Dendritic cell treated with granulocyte-macrophage colony-stimulating factor and Interleukin-4, amounts not matched to agents 40 ng/mL and 50 ng/mL, for 4 days (primary cell): ENCODE results near the gene SERTAD4.
"Not testable (repeated sequence)": the region's sequence is repeated elsewhere in the genome, so short reads cannot be mapped to it uniquely, and the experiment has no call there.

Experiments used
- H3K27ac Mint-ChIP-seq: one replicate; pipeline ENCODE4 v1.8.0; 2022; ENCODE audit warnings: mild to moderate bottlenecking, mixed read lengths
- H3K27me3 Mint-ChIP-seq: one replicate; pipeline ENCODE4 v1.8.0; 2022; ENCODE audit warnings: mild to moderate bottlenecking, mixed read lengths
- H3K36me3 Mint-ChIP-seq: one replicate; pipeline ENCODE4 v1.8.0; 2022; ENCODE audit warnings: low read depth, mixed read lengths
- H3K4me1 Mint-ChIP-seq: one replicate; pipeline ENCODE4 v1.8.0; 2022; ENCODE audit warnings: low read depth, mixed read lengths
- H3K4me3 Mint-ChIP-seq: one replicate; pipeline ENCODE4 v1.8.0; 2022; ENCODE audit warnings: mild to moderate bottlenecking, moderate library complexity, mixed read lengths
- H3K9me3 Mint-ChIP-seq: one replicate; pipeline ENCODE4 v1.8.0; 2022; ENCODE audit warnings: mixed read lengths
- intact Hi-C: fragments of 100-400 bp; cut with micrococcal nuclease; formaldehyde crosslinking; loops from one replicate; pipeline ENCODE4 v1.15.0; 2022

SERTAD4 gene

GRCh38 chr1:210260096-210260495 lies 27.5 kb downstream of the SERTAD4 start:
- H3K9me3 Mint-ChIP-seq = no peaks in the 10 kb centered on the region
- intact Hi-C loops = no loop called here

GRCh38 chr1:210262167-210262896 lies 29.7 kb downstream of the SERTAD4 start:
- H3K27me3 Mint-ChIP-seq = peaks cover 5% of the 10 kb centered on the region

More at GRCh38 chr1:210260096-210260495, 27.5 kb downstream of the SERTAD4 start:
- Mint-ChIP-seq H3K36me3 (no peaks in the 10 kb centered on the region), H3K4me3 (no peak overlapping the region), H3K27me3 (peaks cover 9% of the 10 kb centered on the region), H3K4me1 (no peaks in the 10 kb centered on the region), H3K27ac (no peak overlapping the region)

GRCh38 chr1:210262897-210263272 lies 30.3 kb downstream of the SERTAD4 start:
- Mint-ChIP-seq H3K4me3 (no peak overlapping the region), H3K4me1 (no peaks in the 10 kb centered on the region), H3K9me3 (no peaks in the 10 kb centered on the region), H3K27ac (no peak overlapping the region), H3K27me3 (peaks cover 6% of the 10 kb centered on the region), H3K36me3 (no peaks in the 10 kb centered on the region)
- intact Hi-C loops = no loop called here

More at GRCh38 chr1:210262167-210262896, 29.7 kb downstream of the SERTAD4 start:
- no peak overlapping the region for H3K4me3 Mint-ChIP-seq
- H3K9me3 Mint-ChIP-seq = no peaks in the 10 kb centered on the region
- H3K36me3 Mint-ChIP-seq = no peaks in the 10 kb centered on the region
- intact Hi-C loops = no loop called here
- no peaks in the 10 kb centered on the region for H3K4me1 Mint-ChIP-seq
- no peak overlapping the region for H3K27ac Mint-ChIP-seq

GRCh38 chr1:210263963-210264362 lies 31.4 kb downstream of the SERTAD4 start:
- Mint-ChIP-seq H3K27me3 (peaks cover 4% of the 10 kb centered on the region), H3K4me1 (no peaks in the 10 kb centered on the region), H3K4me3 (no peak overlapping the region), H3K9me3 (no peaks in the 10 kb centered on the region), H3K36me3 (no peaks in the 10 kb centered on the region), H3K27ac (no peak overlapping the region)
- intact Hi-C loops = no loop called here

- Mint-ChIP-seq H3K9me3 (no peaks in the 10 kb centered on the region), H3K4me3 (no peak overlapping the region), H3K27me3 (peaks cover 6% of the 10 kb centered on the region), H3K4me1 (no peaks in the 10 kb centered on the region), H3K36me3 (no peaks in the 10 kb centered on the region), H3K27ac (no peak overlapping the region)
- intact Hi-C loops = no loop called here
Measured at GRCh38 chr1:210264496-210265380, 32.1 kb downstream of the SERTAD4 start.

GRCh38 chr1:210265392-210265955 lies 32.9 kb downstream of the SERTAD4 start:
- H3K27ac Mint-ChIP-seq, H3K4me1 Mint-ChIP-seq, H3K4me3 Mint-ChIP-seq, H3K27me3 Mint-ChIP-seq, H3K36me3 Mint-ChIP-seq, intact Hi-C loops, H3K9me3 Mint-ChIP-seq: not testable (repeated sequence)

- Mint-ChIP-seq H3K27me3 (peaks cover 12% of the 10 kb centered on the region), H3K4me1 (no peaks in the 10 kb centered on the region), H3K9me3 (no peaks in the 10 kb centered on the region), H3K27ac (no peak overlapping the region), H3K36me3 (no peaks in the 10 kb centered on the region), H3K4me3 (no peak overlapping the region)
- intact Hi-C loops = no loop called here
Measured at GRCh38 chr1:210269981-210270380, 37.4 kb downstream of the SERTAD4 start.

GRCh38 chr1:210272666-210273065 lies 40.1 kb downstream of the SERTAD4 start:
- H3K4me3 Mint-ChIP-seq = no peak overlapping the region
- peaks cover 7% of the 10 kb centered on the region for H3K27me3 Mint-ChIP-seq
- intact Hi-C loops = no loop called here
- H3K27ac Mint-ChIP-seq = no peak overlapping the region
- no peaks in the 10 kb centered on the region for H3K4me1 Mint-ChIP-seq
- no peaks in the 10 kb centered on the region for H3K9me3 Mint-ChIP-seq
- H3K36me3 Mint-ChIP-seq = no peaks in the 10 kb centered on the region

GRCh38 chr1:210280221-210280620 lies 47.6 kb downstream of the SERTAD4 start:
- Mint-ChIP-seq H3K27ac (no peak overlapping the region), H3K36me3 (no peaks in the 10 kb centered on the region), H3K27me3 (no peaks in the 10 kb centered on the region), H3K9me3 (peaks cover 39% of the 10 kb centered on the region), H3K4me3 (no peak overlapping the region), H3K4me1 (no peaks in the 10 kb centered on the region)
- intact Hi-C loops = no loop called here

GRCh38 chr1:210288116-210288515 lies 55.5 kb downstream of the SERTAD4 start:
- Mint-ChIP-seq H3K4me1 (no peaks in the 10 kb centered on the region), H3K4me3 (no peak overlapping the region), H3K36me3 (no peaks in the 10 kb centered on the region), H3K27ac (no peak overlapping the region), H3K27me3 (peaks cover 31% of the 10 kb centered on the region), H3K9me3 (no peaks in the 10 kb centered on the region)
- intact Hi-C loops = no loop called here

GRCh38 chr1:210289248-210289647 lies 56.7 kb downstream of the SERTAD4 start:
- H3K9me3 Mint-ChIP-seq = no peaks in the 10 kb centered on the region
- no peaks in the 10 kb centered on the region for H3K4me1 Mint-ChIP-seq
- peaks cover 38% of the 10 kb centered on the region for H3K27me3 Mint-ChIP-seq
- H3K4me3 Mint-ChIP-seq = no peak overlapping the region
- no peak overlapping the region for H3K27ac Mint-ChIP-seq
- no peaks in the 10 kb centered on the region for H3K36me3 Mint-ChIP-seq
- intact Hi-C loops = no loop called here

GRCh38 chr1:210291081-210291764 lies 58.6 kb downstream of the SERTAD4 start:
- Mint-ChIP-seq H3K4me3 (no peak overlapping the region), H3K4me1 (no peaks in the 10 kb centered on the region), H3K9me3 (no peaks in the 10 kb centered on the region), H3K27me3 (peaks cover 44% of the 10 kb centered on the region), H3K27ac (no peak overlapping the region), H3K36me3 (no peaks in the 10 kb centered on the region)
- intact Hi-C loops = no loop called here

GRCh38 chr1:210291786-210292230 lies 59.2 kb downstream of the SERTAD4 start:
- Mint-ChIP-seq H3K36me3 (no peaks in the 10 kb centered on the region), H3K9me3 (no peaks in the 10 kb centered on the region), H3K4me1 (no peaks in the 10 kb centered on the region), H3K27me3 (peaks cover 44% of the 10 kb centered on the region), H3K4me3 (no peak overlapping the region), H3K27ac (no peak overlapping the region)
- intact Hi-C loops = no loop called here
